PC-3 (cell line): ENCODE results near the gene CALR. TPM values are rescaled to one million over a fixed set of nuclear protein-coding genes. Genes with fewer than 3 reads are reported as not detected.

ENCODE experiments used
- ATAC-seq: fragments of 200-7000 bp; cut with Tn5 transposase; 2 replicates; pipeline ENCODE4 v1.9.1; 2020; ENCODE audit warnings: mild to moderate bottlenecking, moderate library complexity
- BruUV-seq: library from RNA; stranded (reverse); fragments of 400-500 nt; replicated peaks from 2 replicates; lab custom pipeline; 2021; lab: Mats Ljungman, UMichigan
- CTCF ChIA-PET: fragments of 300-600 bp; sonication (Branson Sonifier 250); formaldehyde crosslinking; loops from one replicate; lab custom pipeline; 2022; ENCODE audit warnings: antibody characterized with exemption; lab: Charles Lee
- POLR2A ChIA-PET: fragments of 300-600 bp; sonication (Branson Sonifier 250); formaldehyde crosslinking; loops from one replicate; lab custom pipeline; 2022; ENCODE audit warnings: antibody characterized with exemption; ENCODE audit not compliant: unreplicated experiment; lab: Charles Lee
- DNase-seq: peaks from one replicate; pipeline ENCODE4 v3.0.0-alpha.2; 2015
- H2AFZ ChIP-seq: fragments of 300-600 bp; sonication (generic); 2 replicates; pipeline ENCODE4 v1.6.0; 2016; ENCODE audit warnings: antibody characterized with exemption, low read length
- H3F3A ChIP-seq: fragments of 300-600 bp; sonication (generic); one replicate; pipeline ENCODE4 v1.6.0; 2017; ENCODE audit warnings: antibody characterized with exemption, low read length, control low read depth, mild to moderate bottlenecking; ENCODE audit not compliant: unreplicated experiment
- H3K27ac ChIP-seq: fragments of 300-600 bp; sonication (generic); 2 replicates; pipeline ENCODE4 v1.5.1; 2016; ENCODE audit warnings: mild to moderate bottlenecking, low read length
- H3K27me3 ChIP-seq: fragments of 300-600 bp; sonication (generic); 2 replicates; pipeline ENCODE4 v1.6.1; 2016; ENCODE audit warnings: low read length, mixed read lengths
- H3K36me3 ChIP-seq: fragments of 300-600 bp; sonication (generic); 2 replicates; pipeline ENCODE4 v1.6.1; 2016; ENCODE audit warnings: low read depth, mixed run types, low read length, mixed read lengths
- H3K4me1 ChIP-seq: fragments of 300-600 bp; sonication (generic); 2 replicates; pipeline ENCODE4 v1.5.1; 2016; ENCODE audit warnings: low read length; ENCODE audit not compliant: insufficient read depth
- H3K4me2 ChIP-seq: fragments of 300-600 bp; sonication (generic); 2 replicates; pipeline ENCODE4 v1.6.0; 2016; ENCODE audit warnings: low read length
- H3K4me3 ChIP-seq: fragments of 300-600 bp; sonication (generic); 2 replicates; pipeline ENCODE4 v1.5.1; 2016; ENCODE audit warnings: mild to moderate bottlenecking, low read length, mixed read lengths
- H3K79me2 ChIP-seq: fragments of 300-600 bp; sonication (generic); 2 replicates; pipeline ENCODE4 v1.6.1; 2017; ENCODE audit warnings: low read length, mixed read lengths
- H3K9ac ChIP-seq: fragments of 300-600 bp; sonication (generic); 2 replicates; pipeline ENCODE4 v1.6.0; 2016; ENCODE audit warnings: mild to moderate bottlenecking, low read length
- H3K9me2 ChIP-seq: fragments of 300-600 bp; sonication (generic); replicated peaks from 2 replicates; pipeline ENCODE4 v1.6.1; 2016; ENCODE audit warnings: mixed run types, low read length, mixed read lengths
- H3K9me3 ChIP-seq: fragments of 300-600 bp; sonication (generic); 2 replicates; pipeline ENCODE4 v1.6.1; 2016; ENCODE audit warnings: low read length, mixed read lengths
- H4K20me1 ChIP-seq: fragments of 300-600 bp; sonication (generic); 2 replicates; pipeline ENCODE4 v1.6.1; 2016; ENCODE audit warnings: low read length, mixed read lengths
- EZH2 ChIP-seq: fragments of 300-600 bp; sonication (generic); IDR thresholded peaks from one replicate; pipeline ENCODE4 v1.6.1; 2017; ENCODE audit warnings: antibody characterized with exemption, mild to moderate bottlenecking, low read length; ENCODE audit not compliant: unreplicated experiment
- EZH2phosphoT487 ChIP-seq: fragments of 300-600 bp; sonication (generic); IDR thresholded peaks from 2 replicates; pipeline ENCODE4 v1.6.1; 2018; ENCODE audit warnings: mild to moderate bottlenecking, antibody characterized with exemption, low read length, borderline replicate concordance
- intact Hi-C: fragments of 100-400 bp; cut with micrococcal nuclease; formaldehyde crosslinking; loops from 2 replicates; pipeline ENCODE4 v1.9.0; 2023
- total RNA-seq: library from RNA; depleted of rRNA; stranded (reverse); fragments of >200 nt; gene quantifications from 2 replicates; pipeline ENCODE4 v1.2.3, GENCODE V29; 2014
- TF ChIP-seq, protein P1 (sequence below): fragments of 300-600 bp; sonication (generic); conservative IDR thresholded peaks from 2 replicates; pipeline ENCODE4 v1.5.1; 2017; ENCODE audit warnings: antibody characterized with exemption, low read depth, mild to moderate bottlenecking, low read length

The CALR gene
- total RNA-seq, 1 experiment from 2014 or later = 2,022 TPM

DNA sequence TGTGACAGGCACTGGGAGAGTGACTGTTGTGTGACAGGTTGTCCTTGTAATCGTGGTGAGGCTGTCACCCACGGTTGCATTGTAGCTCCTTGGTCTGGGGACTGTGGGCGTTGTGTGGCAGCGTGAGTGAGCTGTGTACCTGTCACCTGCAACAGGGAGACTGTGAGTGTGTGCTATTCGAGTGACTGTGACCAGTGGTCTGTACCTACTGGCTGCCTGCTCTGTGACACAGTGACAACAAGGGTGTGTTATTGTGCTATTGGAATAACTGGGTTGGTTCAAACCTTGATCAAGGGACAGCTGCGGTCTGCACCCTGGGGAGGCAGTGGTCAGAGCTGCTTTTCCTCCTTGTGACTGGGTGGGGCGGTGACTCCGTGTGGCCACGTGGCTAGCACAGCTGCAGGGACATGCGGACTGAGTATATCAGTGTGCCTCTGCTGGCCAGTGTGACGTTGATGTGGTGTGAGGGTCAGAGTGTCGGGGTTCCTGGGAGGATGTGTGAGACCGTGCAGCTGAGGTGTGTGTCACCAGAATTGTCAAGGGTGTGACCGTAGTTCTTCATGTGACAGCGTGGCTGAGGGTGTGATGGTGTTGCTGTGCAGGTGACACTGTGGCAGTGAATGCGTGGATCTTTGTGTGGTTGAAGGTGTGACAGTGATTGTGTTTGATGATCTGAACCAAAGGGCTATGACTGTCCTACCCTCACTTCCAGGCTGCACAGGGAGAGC is 46.8 kb downstream of the CALR start:
- TF ChIP-seq EZH2phosphoT487 (no peak), EZH2 (no peak)
- TF ChIP-seq, protein P1, sequence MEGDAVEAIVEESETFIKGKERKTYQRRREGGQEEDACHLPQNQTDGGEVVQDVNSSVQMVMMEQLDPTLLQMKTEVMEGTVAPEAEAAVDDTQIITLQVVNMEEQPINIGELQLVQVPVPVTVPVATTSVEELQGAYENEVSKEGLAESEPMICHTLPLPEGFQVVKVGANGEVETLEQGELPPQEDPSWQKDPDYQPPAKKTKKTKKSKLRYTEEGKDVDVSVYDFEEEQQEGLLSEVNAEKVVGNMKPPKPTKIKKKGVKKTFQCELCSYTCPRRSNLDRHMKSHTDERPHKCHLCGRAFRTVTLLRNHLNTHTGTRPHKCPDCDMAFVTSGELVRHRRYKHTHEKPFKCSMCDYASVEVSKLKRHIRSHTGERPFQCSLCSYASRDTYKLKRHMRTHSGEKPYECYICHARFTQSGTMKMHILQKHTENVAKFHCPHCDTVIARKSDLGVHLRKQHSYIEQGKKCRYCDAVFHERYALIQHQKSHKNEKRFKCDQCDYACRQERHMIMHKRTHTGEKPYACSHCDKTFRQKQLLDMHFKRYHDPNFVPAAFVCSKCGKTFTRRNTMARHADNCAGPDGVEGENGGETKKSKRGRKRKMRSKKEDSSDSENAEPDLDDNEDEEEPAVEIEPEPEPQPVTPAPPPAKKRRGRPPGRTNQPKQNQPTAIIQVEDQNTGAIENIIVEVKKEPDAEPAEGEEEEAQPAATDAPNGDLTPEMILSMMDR = no peak
- Histone ChIP-seq H3K4me1 (no peaks in the 10 kb centered on the region), H3K36me3 (no peaks in the 10 kb centered on the region), H2AFZ (no peak overlapping the region), H3K27ac (no peak overlapping the region), H3K79me2 (no peaks in the 10 kb centered on the region), H3K9ac (no peak overlapping the region), H3F3A (no peaks in the 10 kb centered on the region), H3K4me2 (no peak overlapping the region), H4K20me1 (no peaks in the 10 kb centered on the region), H3K27me3 (no peaks in the 10 kb centered on the region), H3K9me2 (no peaks in the 10 kb centered on the region), H3K9me3 (no peaks in the 10 kb centered on the region), H3K4me3 (no peak overlapping the region)
- no peak for ATAC-seq
- intact Hi-C loops = no loop called here
- BruUV-seq = no TSS peak
- ChIA-PET CTCF (interaction anchor here (0.5 to 0.6 kb wide), 2 partner anchors 38 to 111 kb away, joined by 3 to 7 read pairs; no protein-coding TSS in a partner anchor), POLR2A (interaction anchor here (0.6 to 1.0 kb wide), 3 partner anchors 38 to 76 kb away, joined by 4 to 33 read pairs (median 16); no protein-coding TSS in a partner anchor)
- DNase-seq = no peak

GRCh38 chr19:12986726-12987125 is 48.3 kb downstream of the CALR start:
- Histone ChIP-seq H3K9me2 (no peaks in the 10 kb centered on the region), H3K4me1 (no peaks in the 10 kb centered on the region), H3K27me3 (no peaks in the 10 kb centered on the region), H3K4me3 (no peak overlapping the region), H3F3A (no peaks in the 10 kb centered on the region), H3K9ac (no peak overlapping the region), H2AFZ (no peak overlapping the region), H3K79me2 (no peaks in the 10 kb centered on the region), H4K20me1 (no peaks in the 10 kb centered on the region), H3K36me3 (no peaks in the 10 kb centered on the region), H3K27ac (no peak overlapping the region), H3K9me3 (no peaks in the 10 kb centered on the region), H3K4me2 (no peak overlapping the region)
- TF ChIP-seq EZH2 = no peak
- TF ChIP-seq EZH2phosphoT487 = no peak
- TF ChIP-seq, protein P1 = no peak
- ChIA-PET CTCF (no interaction called here), POLR2A (no interaction called here)
- ATAC-seq (no peak), DNase-seq (no peak)
- intact Hi-C loops = no loop called here
- no TSS peak for BruUV-seq

DNA sequence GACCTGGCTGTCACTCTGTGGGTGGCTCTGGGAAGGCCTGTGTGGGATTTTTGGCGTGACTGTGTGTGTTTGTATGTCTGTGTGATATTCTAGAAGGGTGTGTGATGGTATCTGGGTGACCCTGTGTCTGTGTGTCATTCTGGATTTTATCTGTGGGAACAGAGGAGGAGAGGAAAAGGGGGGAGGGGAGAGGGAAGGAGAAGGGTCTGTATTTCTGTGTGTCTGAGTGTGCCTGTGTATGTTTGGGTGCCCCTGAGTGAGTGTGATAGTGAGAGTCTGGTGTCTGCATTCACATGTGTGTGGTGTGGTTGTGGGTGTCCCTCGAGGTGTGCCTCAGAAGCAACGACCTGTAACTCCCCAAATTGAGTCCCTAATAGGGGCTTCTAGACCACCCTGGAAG is 48.8 kb downstream of the CALR start:
- no peaks in the 10 kb centered on the region for H3K4me1 ChIP-seq
- no peak overlapping the region for H3K9ac ChIP-seq
- no peak overlapping the region for H3K4me3 ChIP-seq
- no peaks in the 10 kb centered on the region for H3K9me3 ChIP-seq
- TF ChIP-seq EZH2phosphoT487 (no peak), EZH2 (no peak)
- TF ChIP-seq, protein P1 = no peak
- H3K36me3 ChIP-seq = no peaks in the 10 kb centered on the region
- no peaks in the 10 kb centered on the region for H3K79me2 ChIP-seq
- no peak overlapping the region for H3K4me2 ChIP-seq
- ATAC-seq = no peak
- DNase-seq = no peak
- BruUV-seq = no TSS peak
- CTCF ChIA-PET = no interaction called here
- intact Hi-C loops = no loop called here
- no peaks in the 10 kb centered on the region for H3K9me2 ChIP-seq
- H3F3A ChIP-seq = no peaks in the 10 kb centered on the region
- H3K27ac ChIP-seq = no peak overlapping the region
- POLR2A ChIA-PET = no interaction called here
- H2AFZ ChIP-seq = no peak overlapping the region
- no peaks in the 10 kb centered on the region for H3K27me3 ChIP-seq
- H4K20me1 ChIP-seq = no peaks in the 10 kb centered on the region
